GM12864 (cell line): ENCODE results near the gene MARK2.

Experiments used
- DNase-seq: peaks from one replicate; pipeline ENCODE4 v3.0.0-alpha.2; 2011; ENCODE audit warnings: low read depth
- H3K4me3 ChIP-seq: 2 replicates; pipeline ENCODE4 v1.5.1; 2011; ENCODE audit warnings: mild to moderate bottlenecking, low read depth, low read length, control low read depth
- TF ChIP-seq, protein P1 (sequence below): IDR thresholded peaks from 2 replicates; pipeline ENCODE4 v1.5.1; 2011; ENCODE audit warnings: low read depth, mild to moderate bottlenecking, moderate library complexity, low read length, control low read depth, inconsistent platforms; ENCODE audit errors: missing control alignments

The MARK2 gene

DNA sequence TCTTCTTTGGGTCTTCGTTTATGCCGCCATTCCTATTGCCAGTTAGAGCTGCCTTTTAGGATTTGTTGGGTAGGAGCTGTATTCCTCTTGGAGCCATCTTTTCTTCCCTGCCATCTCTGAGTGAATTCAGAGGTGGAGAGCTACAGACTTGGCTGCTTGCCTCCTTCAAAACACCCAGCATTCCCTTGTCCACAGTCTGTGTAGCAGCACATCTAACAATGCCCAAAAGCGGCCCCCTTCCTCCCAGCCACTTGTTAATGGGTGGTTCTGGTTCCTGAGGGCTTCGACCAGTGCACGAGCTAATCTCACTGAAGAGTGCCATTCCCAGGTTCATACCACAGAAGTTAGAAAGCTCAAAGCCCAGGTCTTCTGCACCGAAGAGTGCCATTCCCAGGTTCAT is 37.7 kb downstream of the MARK2 start:
- no peak overlapping the region for H3K4me3 ChIP-seq
- DNase-seq: no peak
- TF ChIP-seq, protein P1, sequence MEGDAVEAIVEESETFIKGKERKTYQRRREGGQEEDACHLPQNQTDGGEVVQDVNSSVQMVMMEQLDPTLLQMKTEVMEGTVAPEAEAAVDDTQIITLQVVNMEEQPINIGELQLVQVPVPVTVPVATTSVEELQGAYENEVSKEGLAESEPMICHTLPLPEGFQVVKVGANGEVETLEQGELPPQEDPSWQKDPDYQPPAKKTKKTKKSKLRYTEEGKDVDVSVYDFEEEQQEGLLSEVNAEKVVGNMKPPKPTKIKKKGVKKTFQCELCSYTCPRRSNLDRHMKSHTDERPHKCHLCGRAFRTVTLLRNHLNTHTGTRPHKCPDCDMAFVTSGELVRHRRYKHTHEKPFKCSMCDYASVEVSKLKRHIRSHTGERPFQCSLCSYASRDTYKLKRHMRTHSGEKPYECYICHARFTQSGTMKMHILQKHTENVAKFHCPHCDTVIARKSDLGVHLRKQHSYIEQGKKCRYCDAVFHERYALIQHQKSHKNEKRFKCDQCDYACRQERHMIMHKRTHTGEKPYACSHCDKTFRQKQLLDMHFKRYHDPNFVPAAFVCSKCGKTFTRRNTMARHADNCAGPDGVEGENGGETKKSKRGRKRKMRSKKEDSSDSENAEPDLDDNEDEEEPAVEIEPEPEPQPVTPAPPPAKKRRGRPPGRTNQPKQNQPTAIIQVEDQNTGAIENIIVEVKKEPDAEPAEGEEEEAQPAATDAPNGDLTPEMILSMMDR: no peak

DNA sequence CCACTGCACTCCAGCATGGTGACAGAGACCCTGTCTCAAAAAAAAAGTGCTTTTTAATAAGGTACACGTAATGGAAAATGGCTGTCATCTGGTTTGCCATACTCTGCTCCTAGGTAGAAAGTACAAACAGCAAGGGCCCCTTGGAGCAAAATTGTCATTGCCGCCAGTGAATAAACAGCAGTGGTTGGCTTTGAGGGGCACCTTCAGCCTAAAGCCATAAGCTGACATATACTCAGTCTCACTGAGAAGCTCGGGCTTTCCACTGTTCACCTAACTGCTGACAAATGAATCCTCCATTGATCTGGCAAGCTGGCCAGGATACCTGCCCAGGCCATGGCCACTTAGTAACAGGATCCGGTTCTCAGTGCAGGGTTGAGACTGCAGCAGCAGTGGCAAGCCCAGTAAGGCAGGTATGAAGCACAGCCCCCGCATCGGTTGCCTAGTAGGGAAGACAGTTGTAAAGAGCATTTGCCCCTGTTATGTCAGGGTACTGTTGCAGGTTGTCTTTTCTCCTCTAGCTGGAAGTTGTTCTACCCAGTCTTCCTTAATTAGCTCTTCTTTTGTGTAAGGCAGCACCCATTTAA is 38.8 kb downstream of the MARK2 start:
- DNase-seq: no peak
- TF ChIP-seq, protein P1: no peak

DNA sequence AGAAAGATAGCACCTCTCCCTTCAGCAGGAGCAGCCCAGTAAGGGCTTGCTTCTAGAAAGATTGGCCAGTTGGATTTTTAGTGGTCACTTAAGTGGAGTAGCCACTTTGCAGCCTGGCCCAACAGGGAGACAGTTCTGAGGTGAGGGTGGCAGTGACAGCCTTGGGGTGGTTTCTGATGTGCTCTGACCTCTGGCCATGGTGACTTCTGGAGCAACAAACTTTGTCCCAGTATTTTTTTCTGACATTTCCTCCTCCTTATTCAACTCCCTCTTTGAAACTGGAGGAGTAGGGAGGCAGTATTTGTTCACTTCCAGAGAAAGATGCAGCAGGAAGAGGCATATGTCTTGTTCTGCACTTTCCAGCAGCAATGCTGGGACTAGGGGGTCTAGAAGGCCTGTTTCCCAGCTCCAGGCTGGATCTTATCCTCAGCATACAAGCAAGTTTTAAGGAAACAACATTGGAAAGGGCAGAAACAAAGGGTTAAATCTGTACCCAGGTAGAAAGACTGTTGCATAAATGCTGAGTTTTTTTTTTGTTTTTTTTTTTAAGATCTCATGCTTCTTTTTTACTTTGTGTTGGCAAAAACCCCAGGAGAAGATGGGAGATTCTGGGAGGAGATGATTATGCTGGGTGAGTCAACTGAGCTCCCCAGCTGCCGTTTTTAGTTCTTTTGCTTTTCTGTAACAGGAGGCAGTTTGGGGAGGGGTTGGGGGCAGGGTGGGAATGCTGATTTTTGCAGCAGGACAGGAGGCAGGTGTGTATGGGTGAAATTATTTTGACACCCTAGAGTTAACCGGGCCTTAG is 40.9 kb downstream of the MARK2 start:
- TF ChIP-seq, protein P1: no peak
- no peak overlapping the region for H3K4me3 ChIP-seq

More for the DNA sequence above, 38.8 kb downstream of the MARK2 start:
- H3K4me3 ChIP-seq: no peak overlapping the region

DNA sequence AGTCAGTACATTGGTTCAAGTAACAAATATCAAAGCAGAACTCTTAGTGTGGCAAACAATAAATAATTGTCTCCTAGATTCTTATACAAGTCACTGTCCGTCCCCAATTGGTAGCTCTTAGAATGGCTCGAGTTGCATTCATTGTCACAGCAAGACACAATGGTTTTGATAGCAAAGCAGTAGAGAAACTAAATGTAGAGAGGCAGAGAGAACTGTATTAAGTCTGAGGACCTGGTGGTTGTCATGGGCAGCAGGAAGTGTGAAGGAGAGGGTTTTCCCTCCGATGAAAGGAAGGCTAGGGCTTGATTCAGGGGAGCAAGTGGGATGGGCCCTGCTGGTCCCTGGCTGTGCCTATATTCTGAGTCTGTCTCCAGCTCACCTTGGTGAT is 41.5 kb downstream of the MARK2 start:
- H3K4me3 ChIP-seq: no peak overlapping the region
- DNase-seq: no peak
- TF ChIP-seq, protein P1: no peak

More for the DNA sequence above, 40.9 kb downstream of the MARK2 start:
- DNase-seq: no peak

DNA sequence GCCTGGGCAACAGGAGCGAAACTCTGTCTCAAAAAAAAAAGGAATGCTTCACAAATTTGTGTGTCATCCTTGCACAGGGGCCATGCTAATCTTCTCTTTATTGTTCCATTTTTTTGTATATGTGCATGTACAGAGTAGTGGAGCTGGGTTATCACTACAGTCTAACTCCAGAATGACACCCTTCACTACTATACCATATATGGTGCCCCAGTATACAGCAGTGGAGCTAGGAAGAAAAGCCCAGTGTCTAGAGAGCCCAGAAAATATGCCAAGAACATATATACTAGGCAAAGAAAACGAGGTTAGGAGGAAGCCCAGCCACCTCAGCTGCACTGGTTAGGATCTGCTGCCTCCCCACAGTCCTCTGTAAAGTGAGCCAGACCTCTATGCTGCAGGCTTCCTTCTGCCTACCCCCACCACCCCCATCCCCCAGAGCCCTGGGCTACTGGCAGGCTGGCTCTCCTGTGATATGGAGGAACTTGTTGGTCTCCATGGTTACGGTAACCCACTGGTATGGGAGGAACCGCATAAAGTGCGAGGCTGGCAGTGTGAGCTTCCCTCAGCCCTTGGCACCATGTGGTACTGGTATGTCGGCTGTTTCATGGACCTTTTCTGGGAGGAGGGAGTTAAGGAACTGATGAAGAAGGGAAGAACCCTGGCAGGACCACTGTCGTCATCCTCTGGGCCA is 43.8 kb downstream of the MARK2 start:
- no peak for DNase-seq
- no peak overlapping the region for H3K4me3 ChIP-seq
- TF ChIP-seq, protein P1: no peak

DNA sequence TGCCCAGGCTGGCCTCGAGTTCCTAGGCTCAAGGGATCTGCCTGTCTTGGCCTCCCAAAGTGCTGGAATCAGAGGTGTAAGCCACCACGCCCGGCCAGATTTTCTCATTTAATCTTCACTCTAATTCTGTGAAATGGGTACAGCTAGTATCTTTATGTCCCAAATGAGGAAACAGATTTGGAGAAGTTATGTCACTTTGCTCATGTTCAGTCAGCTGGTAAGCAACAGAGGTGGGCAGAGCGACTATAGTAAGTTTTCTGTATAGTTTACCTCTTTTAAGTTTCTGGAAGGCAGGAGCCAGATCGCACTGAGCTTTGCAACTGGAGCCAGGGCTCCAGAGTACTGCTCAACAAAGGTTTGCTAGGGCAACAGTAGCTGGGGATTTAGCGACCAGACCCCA is 44.9 kb downstream of the MARK2 start:
- H3K4me3 ChIP-seq: no peak overlapping the region
- TF ChIP-seq, protein P1: no peak
- DNase-seq: no peak
